Mesothelial cell of epicardium (in vitro differentiated cells): ENCODE data around the gene TGFA. TPM values are rescaled to one million over a fixed set of nuclear protein-coding genes. Genes with fewer than 3 reads are reported as not detected.
"Not testable (repeated sequence)": the region's sequence is repeated elsewhere in the genome, so short reads cannot be mapped to it uniquely, and the experiment has no call there.

Experiments used
- DNase-seq, 2 experiments: peaks; one replicate each; pipeline ENCODE4 v3.0.0; 2021; ENCODE audit warnings: low spot score in 2 of 2; ENCODE audit not compliant: unreplicated experiment in 2 of 2
- H3K27ac Mint-ChIP-seq: 2 replicates; pipeline ENCODE4 v1.8.0; 2021; ENCODE audit warnings: mixed read lengths
- H3K27me3 Mint-ChIP-seq: 2 replicates; pipeline ENCODE4 v1.8.0; 2021; ENCODE audit warnings: low read depth, mixed read lengths
- H3K36me3 Mint-ChIP-seq: 2 replicates; pipeline ENCODE4 v1.8.0; 2021; ENCODE audit warnings: mixed read lengths
- H3K4me1 Mint-ChIP-seq: 2 replicates; pipeline ENCODE4 v1.8.0; 2021; ENCODE audit warnings: mixed read lengths
- H3K4me3 Mint-ChIP-seq: 2 replicates; pipeline ENCODE4 v1.8.0; 2021; ENCODE audit warnings: mild to moderate bottlenecking, moderate library complexity, mixed read lengths
- H3K9me3 Mint-ChIP-seq: 2 replicates; pipeline ENCODE4 v1.8.0; 2021; ENCODE audit warnings: mixed read lengths
- CTCF ChIP-seq: fragments of 200-600 bp; sonication (generic); IDR thresholded peaks from one replicate; pipeline ENCODE4 v1.5.0; 2021; ENCODE audit warnings: antibody characterized with exemption; ENCODE audit not compliant: unreplicated experiment
- total RNA-seq: library from RNA; stranded (reverse); gene quantifications from 3 replicates; pipeline ENCODE4 v1.2.1, GENCODE V29; 2021

Gene TGFA
- total RNA-seq, 1 donor from 2014 or later = 0.96 TPM

- Mint-ChIP-seq H3K4me1 (peaks cover 20% of the 10 kb centered on the region), H3K27me3 (peaks cover 31% of the 10 kb centered on the region), H3K27ac (no peak overlapping the region), H3K36me3 (no peaks in the 10 kb centered on the region), H3K4me3 (no peak overlapping the region), H3K9me3 (no peaks in the 10 kb centered on the region)
- no peak for DNase-seq
- no peak for TF ChIP-seq CTCF
Observed at GRCh38 chr2:70469435-70469834, 84.2 kb downstream of the TGFA start.

GRCh38 chr2:70468878-70469277 lies 84.7 kb downstream of the TGFA start:
- Mint-ChIP-seq H3K4me1 (peaks cover 14% of the 10 kb centered on the region), H3K36me3 (no peaks in the 10 kb centered on the region), H3K9me3 (no peaks in the 10 kb centered on the region), H3K4me3 (no peak overlapping the region), H3K27me3 (peaks cover 31% of the 10 kb centered on the region), H3K27ac (no peak overlapping the region)
- TF ChIP-seq CTCF = no peak
- DNase-seq = no peak

GRCh38 chr2:70467831-70468779 lies 85.5 kb downstream of the TGFA start:
- Mint-ChIP-seq H3K36me3 (no peaks in the 10 kb centered on the region), H3K9me3 (no peaks in the 10 kb centered on the region), H3K4me3 (no peak overlapping the region), H3K27me3 (peaks cover 31% of the 10 kb centered on the region), H3K27ac (no peak overlapping the region), H3K4me1 (peaks cover 9% of the 10 kb centered on the region)
- TF ChIP-seq CTCF = no peak
- no peak for DNase-seq

GRCh38 chr2:70467237-70467636 lies 86.4 kb downstream of the TGFA start:
- Mint-ChIP-seq H3K27ac (no peak overlapping the region), H3K27me3 (peaks cover 31% of the 10 kb centered on the region), H3K36me3 (no peaks in the 10 kb centered on the region), H3K4me3 (no peak overlapping the region), H3K9me3 (no peaks in the 10 kb centered on the region), H3K4me1 (peaks cover 5% of the 10 kb centered on the region)
- no peak for DNase-seq
- TF ChIP-seq CTCF = no peak

GRCh38 chr2:70466647-70467046 lies 87.0 kb downstream of the TGFA start:
- not testable (repeated sequence) for H3K36me3 Mint-ChIP-seq, H3K4me3 Mint-ChIP-seq, H3K9me3 Mint-ChIP-seq, H3K4me1 Mint-ChIP-seq, H3K27ac Mint-ChIP-seq, DNase-seq
- peaks cover 30% of the 10 kb centered on the region for H3K27me3 Mint-ChIP-seq

- H3K27ac Mint-ChIP-seq = no peak overlapping the region
- H3K4me3 Mint-ChIP-seq = no peak overlapping the region
- TF ChIP-seq CTCF = no peak
- H3K27me3 Mint-ChIP-seq = peaks cover 28% of the 10 kb centered on the region
- no peak for DNase-seq
- no peaks in the 10 kb centered on the region for H3K4me1 Mint-ChIP-seq
- no peaks in the 10 kb centered on the region for H3K36me3 Mint-ChIP-seq
- H3K9me3 Mint-ChIP-seq = no peaks in the 10 kb centered on the region
Observed at GRCh38 chr2:70463997-70464396, 89.6 kb downstream of the TGFA start.
